BLaER1 treated with 17β-estradiol and CSF1 and Interleukin-3, amounts not matched to agents 10 nM and 100 nM (cell line): ENCODE results near the gene TEDDM1.
A peak's percentile ranks its signal among the peaks of the same experiment; 100 is the strongest.

Experiments
- H3K27ac ChIP-seq, 11 experiments: shearing (Covaris generic); formaldehyde crosslinking; 2 replicates each; pipeline ENCODE4 v1.8.1; 2022
- H3K27me3 ChIP-seq, 11 experiments: shearing (Covaris generic); formaldehyde crosslinking; 2 replicates each; pipeline ENCODE4 v1.8.1; 2022
- H3K36me3 ChIP-seq, 11 experiments: shearing (Covaris generic); formaldehyde crosslinking; 2 replicates each; pipeline ENCODE4 v1.8.1; 2022
- H3K4me1 ChIP-seq, 10 experiments: shearing (Covaris generic); formaldehyde crosslinking; 2 replicates each; pipeline ENCODE4 v1.8.1; 2022
- H3K4me2 ChIP-seq, 11 experiments: shearing (Covaris generic); formaldehyde crosslinking; 2 replicates each; pipeline ENCODE4 v1.8.1; 2022
- H3K4me3 ChIP-seq, 10 experiments: shearing (Covaris generic); formaldehyde crosslinking; 2 replicates each; pipeline ENCODE4 v1.8.1; 2022
- H3K9ac ChIP-seq, 11 experiments: shearing (Covaris generic); formaldehyde crosslinking; 2 replicates each; pipeline ENCODE4 v1.8.1; 2022
- H3K9me3 ChIP-seq, 11 experiments: shearing (Covaris generic); formaldehyde crosslinking; replicated peaks in 1 of 11; 2 replicates each; pipeline ENCODE4 v1.8.1; 2022
- H4K20me1 ChIP-seq, 11 experiments: shearing (Covaris generic); formaldehyde crosslinking; 2 replicates each; pipeline ENCODE4 v1.8.1; 2022
- Cebpa-rat ChIP-seq, 11 experiments: shearing (Covaris generic); IDR thresholded peaks; 2 replicates each; pipeline ENCODE4 v1.8.1; 2022

Gene TEDDM1

DNA sequence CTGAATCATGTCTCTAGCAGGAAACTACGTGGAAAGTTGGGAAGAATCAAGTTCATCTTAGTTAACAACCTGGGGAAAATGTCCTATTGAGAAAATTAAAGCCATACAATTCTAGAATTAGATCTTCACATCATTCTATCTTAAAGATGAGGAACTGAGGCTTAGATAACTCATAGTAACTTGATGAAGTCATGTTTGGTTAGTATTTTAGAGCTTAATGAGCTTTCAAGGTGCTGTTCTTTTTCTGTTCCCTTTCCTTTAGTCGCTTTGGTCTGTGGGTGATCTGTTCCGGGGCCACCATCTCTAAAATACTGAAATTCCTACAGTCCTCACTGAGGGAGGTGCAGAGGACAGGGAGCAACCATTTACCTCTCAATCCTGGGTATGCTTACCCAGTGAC, 4.6 kb downstream of the TEDDM1 start:
- no peak for TF ChIP-seq Cebpa-rat (IDR thresholded peaks at IDR 0.05)
- Histone ChIP-seq H3K27me3 (no peaks in the 10 kb centered on the region), H3K36me3 (peaks cover 0 to 3% (median 0%) of the 10 kb centered on the region in 11 experiments; a peak in 1 of 22 replicates), H3K9me3 (no peaks in the 10 kb centered on the region), H3K9ac (peak overlapping the region in 1 of 11 experiments; percentile 32; a peak in 2 of 22 replicates), H4K20me1 (peaks cover 0 to 7% (median 6%) of the 10 kb centered on the region in 11 experiments; a peak in 15 of 22 replicates), H3K4me2 (peak overlapping the region in 3 of 11 experiments; percentile 91 to 98 (median 96); a peak in 5 of 22 replicates), H3K27ac (peak overlapping the region in 1 of 11 experiments; percentile 53; a peak in 1 of 22 replicates), H3K4me1 (peaks cover 30 to 59% (median 44%) of the 10 kb centered on the region in 10 experiments), H3K4me3 (no peak overlapping the region)

- Histone ChIP-seq H3K36me3 (peaks cover 0 to 19% (median 4%) of the 10 kb centered on the region in 11 experiments; a peak in 11 of 22 replicates), H3K9me3 (no peaks in the 10 kb centered on the region; a peak in 1 of 22 replicates), H3K27me3 (no peaks in the 10 kb centered on the region), H4K20me1 (peaks cover 15 to 24% (median 23%) of the 10 kb centered on the region in 11 experiments), H3K4me2 (peak overlapping the region; percentile 2 to 98 (median 56); a peak in 17 of 22 replicates), H3K4me1 (peaks cover 32 to 60% (median 45%) of the 10 kb centered on the region in 10 experiments), H3K9ac (peak overlapping the region in 5 of 11 experiments; percentile 6 to 99 (median 48); a peak in 8 of 22 replicates), H3K27ac (peak overlapping the region in 5 of 11 experiments; percentile 47 to 95 (median 72); a peak in 10 of 22 replicates), H3K4me3 (peak overlapping the region in 2 of 10 experiments; percentile 8 to 24; a peak in 2 of 20 replicates)
- no peak for TF ChIP-seq Cebpa-rat (IDR thresholded peaks at IDR 0.05)
Observed at GRCh38 chr1:182394055-182394775, 6.3 kb downstream of the TEDDM1 start.

GRCh38 chr1:182392050-182393028, 8.1 kb downstream of the TEDDM1 start:
- H3K4me3 ChIP-seq, result peak overlapping the region; percentile 79 to 99 (median 90)
- H3K9me3 ChIP-seq, result no peaks in the 10 kb centered on the region; a peak in 1 of 22 replicates
- peaks cover 41 to 69% (median 52%) of the 10 kb centered on the region in 10 experiments for H3K4me1 ChIP-seq
- H3K4me2 ChIP-seq, result peak overlapping the region; percentile 75 to 98 (median 88)
- peaks cover 34 to 42% (median 42%) of the 10 kb centered on the region in 11 experiments for H4K20me1 ChIP-seq
- no peak for TF ChIP-seq Cebpa-rat (IDR thresholded peaks at IDR 0.05)
- H3K36me3 ChIP-seq, result peaks cover 17 to 38% (median 23%) of the 10 kb centered on the region in 11 experiments
- H3K27me3 ChIP-seq, result no peaks in the 10 kb centered on the region
- H3K27ac ChIP-seq, result peak overlapping the region; percentile 92 to 98 (median 96)
- H3K9ac ChIP-seq, result peak overlapping the region; percentile 92 to 99 (median 97)

GRCh38 chr1:182391362-182392049, 9.0 kb downstream of the TEDDM1 start, which contains the start of gene GLUL:
Gene GLUL, minus strand, starts transcription at chr1:182391790. Its CDS starts 3,053 bp downstream, at chr1:182388737.
- Histone ChIP-seq H3K27ac (peak within 1 kb of the TSS; percentile 92 to 98 (median 96)), H3K4me3 (peak within 1 kb of the TSS; percentile 79 to 99 (median 90)), H3K4me1 (peaks cover 34 to 70% (median 46%) of the 10 kb centered on the region in 10 experiments), H3K27me3 (no peaks in the 10 kb centered on the region), H3K9me3 (no peaks in the 10 kb centered on the region; a peak in 1 of 22 replicates), H3K9ac (peak within 1 kb of the TSS; percentile 92 to 99 (median 97)), H4K20me1 (peaks cover 42 to 51% (median 50%) of the 10 kb centered on the region in 11 experiments), H3K36me3 (peaks cover 25 to 46% (median 31%) of the 10 kb centered on the region in 11 experiments), H3K4me2 (peak within 1 kb of the TSS; percentile 83 to 98 (median 91))
- no peak for TF ChIP-seq Cebpa-rat (IDR thresholded peaks at IDR 0.05)

DNA sequence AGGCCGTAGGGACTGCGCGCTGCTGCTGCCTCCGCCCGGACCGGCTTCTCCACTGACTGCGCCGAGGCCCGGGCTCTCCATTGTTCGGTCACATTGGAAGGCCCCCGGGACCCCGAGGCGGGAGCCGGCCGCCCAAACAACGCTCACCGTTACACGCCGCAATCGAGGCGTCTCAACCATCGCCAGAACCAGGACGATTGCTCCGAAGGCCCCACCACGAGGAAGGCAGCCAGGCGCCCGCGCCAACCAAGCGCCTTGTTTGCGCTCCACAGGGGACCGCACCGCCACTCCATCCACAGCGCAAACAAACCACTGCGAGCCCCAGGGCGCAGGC, 9.5 kb downstream of the TEDDM1 start:
- TF ChIP-seq Cebpa-rat (IDR thresholded peaks at IDR 0.05), result no peak
- H3K4me2 ChIP-seq, result peak overlapping the region; percentile 8 to 95 (median 87); a peak in 20 of 22 replicates
- H3K4me3 ChIP-seq, result peak overlapping the region; percentile 79 to 99 (median 90)
- H3K9me3 ChIP-seq, result no peaks in the 10 kb centered on the region; a peak in 1 of 22 replicates
- H3K27me3 ChIP-seq, result no peaks in the 10 kb centered on the region
- H3K4me1 ChIP-seq, result peaks cover 35 to 66% (median 43%) of the 10 kb centered on the region in 10 experiments
- H3K27ac ChIP-seq, result peak overlapping the region; percentile 92 to 98 (median 96)
- peak overlapping the region; percentile 92 to 99 (median 97) for H3K9ac ChIP-seq
- peaks cover 30 to 52% (median 36%) of the 10 kb centered on the region in 11 experiments for H3K36me3 ChIP-seq
- peaks cover 47 to 56% (median 55%) of the 10 kb centered on the region in 11 experiments for H4K20me1 ChIP-seq

DNA sequence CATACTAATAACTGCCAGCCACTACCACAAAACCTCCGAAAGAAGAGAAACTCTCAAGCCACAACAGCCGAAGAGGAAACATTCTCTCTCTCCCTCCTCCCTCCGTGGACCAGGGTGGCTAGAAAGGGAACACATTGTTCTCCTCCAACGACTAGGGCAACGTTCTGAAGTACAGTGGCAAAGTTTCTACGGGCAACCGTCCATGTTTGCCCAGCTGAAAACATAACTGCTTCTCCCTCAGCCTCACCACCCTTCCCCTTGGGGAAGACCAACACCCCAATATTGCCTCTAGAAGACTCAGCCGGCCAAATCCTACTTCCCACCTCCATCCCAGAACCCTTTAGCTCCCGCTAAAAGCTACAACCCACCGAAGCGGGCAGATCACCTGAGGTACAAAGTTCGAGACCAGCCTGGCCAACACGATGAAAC, 10.8 kb downstream of the TEDDM1 start:
- Histone ChIP-seq H3K4me2 (peak overlapping the region; percentile 75 to 95 (median 88)), H3K9ac (peak overlapping the region; percentile 92 to 99 (median 97)), H3K4me1 (peaks cover 35 to 53% (median 40%) of the 10 kb centered on the region in 10 experiments), H3K9me3 (no peaks in the 10 kb centered on the region; a peak in 1 of 22 replicates), H3K27ac (peak overlapping the region; percentile 92 to 98 (median 96)), H3K27me3 (no peaks in the 10 kb centered on the region), H3K36me3 (peaks cover 44 to 65% (median 50%) of the 10 kb centered on the region in 11 experiments), H3K4me3 (peak overlapping the region; percentile 79 to 99 (median 90)), H4K20me1 (peaks cover 58 to 70% (median 67%) of the 10 kb centered on the region in 11 experiments)
- TF ChIP-seq Cebpa-rat (IDR thresholded peaks at IDR 0.05), result no peak

GRCh38 chr1:182388392-182389134, 11.9 kb downstream of the TEDDM1 start:
- H3K27ac ChIP-seq, result peak overlapping the region in 5 of 11 experiments; percentile 92 to 97 (median 95); a peak in 7 of 22 replicates
- H4K20me1 ChIP-seq, result peaks cover 69 to 80% (median 78%) of the 10 kb centered on the region in 11 experiments
- H3K4me3 ChIP-seq, result peak overlapping the region; percentile 79 to 99 (median 90)

More at GRCh38 chr1:182388392-182389134, 11.9 kb downstream of the TEDDM1 start:
- H3K4me1 ChIP-seq, result peaks cover 27 to 44% (median 30%) of the 10 kb centered on the region in 10 experiments
- peak overlapping the region; percentile 75 to 95 (median 88) for H3K4me2 ChIP-seq
- TF ChIP-seq Cebpa-rat (IDR thresholded peaks at IDR 0.05), result no peak
- no peaks in the 10 kb centered on the region for H3K27me3 ChIP-seq
- H3K9me3 ChIP-seq, result no peaks in the 10 kb centered on the region; a peak in 1 of 22 replicates
- H3K36me3 ChIP-seq, result peaks cover 55 to 76% (median 61%) of the 10 kb centered on the region in 11 experiments
- H3K9ac ChIP-seq, result peak overlapping the region; percentile 92 to 99 (median 97)
